ENCODE data around the gene SLF2. TPM values are rescaled to one million over a fixed set of nuclear protein-coding genes. Genes with fewer than 3 reads are reported as not detected.

The SLF2 gene
- total RNA-seq, 2 experiments from 2014 or later = 33.5 to 33.9 TPM

- ChIA-PET POLR2A (no interaction called here), CTCF (no interaction called here)
These were observed 18.0 kb upstream of the SLF2 start for GRCh38 chr10:100894589-100895294.

- CTCF ChIA-PET = no interaction called here
- POLR2A ChIA-PET = no interaction called here
These were observed 17.4 kb upstream of the SLF2 start for GRCh38 chr10:100895346-100895745.

GRCh38 chr10:100895896-100896295 lies 16.9 kb upstream of the SLF2 start:
- CTCF ChIA-PET = no interaction called here
- POLR2A ChIA-PET = no interaction called here

- CTCF ChIA-PET = interaction anchor here (0.6 to 0.9 kb wide), 3 partner anchors 15 to 329 kb away, joined by 3 to 4 read pairs (median 3); no protein-coding TSS in a partner anchor
- POLR2A ChIA-PET = interaction anchor here (0.6 kb wide), 2 partner anchors 15 to 78 kb away, joined by 3 to 7 read pairs; no protein-coding TSS in a partner anchor
These were observed 15.8 kb upstream of the SLF2 start for GRCh38 chr10:100896876-100897461.

GRCh38 chr10:100897976-100898375 lies 14.8 kb upstream of the SLF2 start:
- POLR2A ChIA-PET = no interaction called here

GRCh38 chr10:100899171-100899570 lies 13.6 kb upstream of the SLF2 start:
- ChIA-PET CTCF (no interaction called here), POLR2A (no interaction called here)

More at GRCh38 chr10:100897976-100898375, 14.8 kb upstream of the SLF2 start:
- CTCF ChIA-PET = no interaction called here

GRCh38 chr10:100901051-100901450 lies 11.7 kb upstream of the SLF2 start:
- POLR2A ChIA-PET = no interaction called here
- CTCF ChIA-PET = no interaction called here

- ChIA-PET POLR2A (no interaction called here), CTCF (interaction anchor here (1.0 kb wide), 1 partner anchor 24 kb away, joined by 3 read pairs; no protein-coding TSS in a partner anchor)
These were observed 10.1 kb upstream of the SLF2 start for GRCh38 chr10:100902622-100903021.

- CTCF ChIA-PET = no interaction called here
These were observed 7.8 kb upstream of the SLF2 start for GRCh38 chr10:100904917-100905316.

GRCh38 chr10:100907175-100907574 lies 5.6 kb upstream of the SLF2 start:
- ChIA-PET CTCF (no interaction called here), POLR2A (no interaction called here)

More at GRCh38 chr10:100904917-100905316, 7.8 kb upstream of the SLF2 start:
- POLR2A ChIA-PET = no interaction called here

- CTCF ChIA-PET = no interaction called here
- POLR2A ChIA-PET = no interaction called here
These were observed 4.9 kb upstream of the SLF2 start for GRCh38 chr10:100907773-100908363.

- CTCF ChIA-PET = no interaction called here
- POLR2A ChIA-PET = no interaction called here
These were observed 4.4 kb upstream of the SLF2 start for GRCh38 chr10:100908378-100908777.

GRCh38 chr10:100909501-100910263 lies 3.1 kb upstream of the SLF2 start:
- POLR2A ChIA-PET = interaction anchor here (0.6 kb wide), 1 partner anchor 376 kb away, joined by 3 read pairs; no protein-coding TSS in a partner anchor
- CTCF ChIA-PET = no interaction called here

GRCh38 chr10:100911472-100911871 lies 1.3 kb upstream of the SLF2 start:
- ChIA-PET POLR2A (interaction anchor here (0.6 kb wide), 1 partner anchor 15 kb away, joined by 3 read pairs; no protein-coding TSS in a partner anchor), CTCF (no interaction called here)

- ChIA-PET POLR2A (interaction anchor here (0.6 kb wide), 1 partner anchor 16 kb away, joined by 3 read pairs; no protein-coding TSS in a partner anchor), CTCF (interaction anchor here (0.6 kb wide), 1 partner anchor 16 kb away, joined by 3 read pairs; no protein-coding TSS in a partner anchor)
These were observed 654 bp upstream of the SLF2 start for GRCh38 chr10:100912013-100912604.

GRCh38 chr10:100913470-100913865 lies 705 bp downstream of the SLF2 start:
- POLR2A ChIA-PET = interaction anchor here (0.9 kb wide), 1 partner anchor 31 kb away, joined by 4 read pairs; no protein-coding TSS in a partner anchor
- CTCF ChIA-PET = interaction anchor here (0.6 to 1.6 kb wide), 2 partner anchors 68 to 101 kb away, joined by 3 to 8 read pairs; no protein-coding TSS in a partner anchor

- ChIA-PET CTCF (interaction anchor here (1.1 kb wide), 1 partner anchor 18 kb away, joined by 4 read pairs; no protein-coding TSS in a partner anchor), POLR2A (no interaction called here)
These were observed 4.3 kb downstream of the SLF2 start for GRCh38 chr10:100917071-100917470.

GRCh38 chr10:100923580-100923979 lies 10.8 kb downstream of the SLF2 start:
- CTCF ChIA-PET = interaction anchor here (0.7 to 0.8 kb wide), 2 partner anchors 63 to 388 kb away, joined by 3 read pairs; no protein-coding TSS in a partner anchor
- POLR2A ChIA-PET = interaction anchor here (0.7 kb wide), 1 partner anchor 9 kb away, joined by 8 read pairs; no protein-coding TSS in a partner anchor

GRCh38 chr10:100927266-100927665 lies 14.5 kb downstream of the SLF2 start:
- CTCF ChIA-PET = interaction anchor here (1.0 kb wide), 1 partner anchor 41 kb away, joined by 5 read pairs; no protein-coding TSS in a partner anchor

More at GRCh38 chr10:100927266-100927665, 14.5 kb downstream of the SLF2 start:
- POLR2A ChIA-PET = no interaction called here
